Gastrocnemius medialis (tissue), 4 donors: ENCODE results near the gene ARHGEF10L. TPM values are rescaled to one million over a fixed set of nuclear protein-coding genes. Genes with fewer than 3 reads are reported as not detected.
A peak's percentile ranks its signal among the peaks of the same experiment; 100 is the strongest.

Source experiments
- ATAC-seq, 2 donors: fragments of 150-250 bp; one replicate each; pipeline ENCODE4 v1.9.1; 2016
- DNase-seq, 2 donors: peaks; one replicate each; pipeline ENCODE4 v3.0.0-alpha.2; 2019
- H3K27ac ChIP-seq, 4 donors: fragments of 200-600 bp; sonication (generic); 1 replicate in 1 of 4; 2 replicates in 3 of 4; pipeline ENCODE4 v1.5.1; 2016 to 2018; ENCODE audit warnings: mild to moderate bottlenecking in 2 of 4, moderate library complexity in 1 of 4
- H3K27me3 ChIP-seq, 3 donors: fragments of 200-600 bp; sonication (generic) in 2 of 3; 1 replicate in 1 of 3; 2 replicates in 2 of 3; pipeline versions ENCODE4 v1.5.1 to v1.6.0; 2016 to 2019; ENCODE audit warnings: mild to moderate bottlenecking in 1 of 3, moderate library complexity in 1 of 3
- H3K36me3 ChIP-seq, 2 donors: fragments of 200-600 bp; sonication (generic) in 1 of 2; one replicate each; pipeline ENCODE4 v1.5.1; 2017 to 2018
- H3K4me1 ChIP-seq, 2 donors: fragments of 200-600 bp; sonication (generic) in 1 of 2; one replicate each; pipeline ENCODE4 v1.5.1; 2016 to 2017; ENCODE audit warnings: mild to moderate bottlenecking in 2 of 2
- H3K4me3 ChIP-seq, 4 donors: fragments of 200-600 bp; sonication (generic) in 3 of 4; 1 replicate in 1 of 4; 2 replicates in 3 of 4; pipeline ENCODE4 v1.5.1; 2016 to 2019; ENCODE audit warnings: mild to moderate bottlenecking in 2 of 4
- H3K9me3 ChIP-seq, 3 donors: fragments of 200-600 bp; sonication (generic) in 2 of 3; 1 replicate in 1 of 3; 2 replicates in 2 of 3; pipeline ENCODE4 v1.5.1; 2016 to 2019
- POLR2A ChIP-seq, 2 donors: fragments of 450-650 bp; IDR thresholded peaks; one replicate each; pipeline ENCODE4 v1.6.1; 2017; ENCODE audit warnings: antibody characterized with exemption in 2 of 2, mild to moderate bottlenecking in 2 of 2, moderate library complexity in 2 of 2
- in situ Hi-C, 4 donors: fragments of 200-750 bp; cut with MboI; loops; one replicate each; pipeline versions ENCODE4 v1.15.0 to v1.8.0; 2017; ENCODE audit warnings: low sequenced_read_pairs in 4 of 4
- intact Hi-C: fragments of 100-400 bp; cut with DNase I; formaldehyde crosslinking; loops from one replicate; pipeline ENCODE4 v1.15.1; 2023; ENCODE audit warnings: low total_unique reads
- total RNA-seq, 4 donors: library from RNA; depleted of rRNA; stranded (reverse); fragments of >200 nt; gene quantifications; one replicate each; pipeline versions ENCODE4 v1.1.0 to v1.2.3, GENCODE V29; 2016
- TF ChIP-seq, protein P1 (sequence below), 5 experiments: fragments of 450-650 bp in 3 of 5; fragments of 200-600 bp in 2 of 5; sonication (generic) in 2 of 5; IDR thresholded peaks in 4 of 5; conservative IDR thresholded peaks in 1 of 5; 1 replicate in 4 of 5; 2 replicates in 1 of 5; pipeline ENCODE4 v1.5.1; 2016 to 2019; ENCODE audit warnings: antibody characterized with exemption in 5 of 5, mild to moderate bottlenecking in 3 of 5, moderate library complexity in 3 of 5

Gene ARHGEF10L
- total RNA-seq, 4 donors from 2014 or later = 21.2 to 111 (median 73.8) TPM

DNA sequence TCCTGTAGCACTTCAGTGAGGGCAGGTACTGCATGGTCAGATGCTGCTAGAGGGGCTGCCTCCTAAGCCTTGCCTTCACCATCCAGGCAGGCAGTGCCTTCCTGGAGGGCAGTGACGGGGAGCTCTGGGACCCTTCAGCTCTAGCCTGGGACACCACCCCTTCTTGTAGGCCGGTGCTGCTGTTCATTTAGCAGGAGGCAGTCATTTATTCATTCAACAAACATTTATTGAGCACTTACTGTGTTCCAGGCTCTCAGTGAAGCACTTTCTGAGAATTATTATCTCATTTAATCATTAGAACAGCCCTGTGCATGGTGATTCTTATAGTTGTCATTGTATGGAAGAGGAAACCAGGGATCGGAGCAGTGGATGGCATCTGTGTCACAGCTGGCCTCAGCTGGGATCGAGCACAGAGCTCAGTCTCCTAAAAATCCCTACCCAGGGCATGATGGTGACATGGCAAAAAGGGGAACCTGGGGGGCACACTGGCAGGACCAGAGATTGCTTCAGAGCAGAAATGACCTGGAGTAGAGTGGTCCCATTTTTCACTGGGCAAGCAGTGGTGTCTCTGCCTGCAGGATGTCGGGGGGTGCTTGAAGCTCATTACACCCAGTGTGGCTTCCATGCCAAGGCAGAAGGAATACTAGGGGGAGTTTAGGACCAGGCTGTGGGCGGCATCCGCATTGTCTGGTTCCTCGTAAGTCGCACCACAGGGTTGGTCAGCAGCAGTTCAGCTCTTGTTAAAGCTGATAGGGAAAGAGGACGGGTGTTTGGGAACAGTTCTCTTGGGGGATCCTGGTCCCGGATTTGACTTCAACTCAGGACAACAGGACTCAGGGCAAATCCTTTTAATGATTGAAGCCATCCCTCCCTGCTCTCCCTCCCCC lies 28.8 kb downstream of the ARHGEF10L start:
- ATAC-seq (no peak), DNase-seq (no peak)
- Histone ChIP-seq H3K27me3 (no peaks in the 10 kb centered on the region), H3K36me3 (no peaks in the 10 kb centered on the region), H3K27ac (peak overlapping the region; percentile 79 to 91 (median 87)), H3K9me3 (no peaks in the 10 kb centered on the region), H3K4me3 (no peak overlapping the region), H3K4me1 (peaks cover 52 to 64% of the 10 kb centered on the region in 2 donors)
- intact Hi-C loops = no loop called here
- in situ Hi-C loops = no loop called here
- TF ChIP-seq POLR2A (IDR thresholded peaks at IDR 0.05) = no peak
- TF ChIP-seq, protein P1, sequence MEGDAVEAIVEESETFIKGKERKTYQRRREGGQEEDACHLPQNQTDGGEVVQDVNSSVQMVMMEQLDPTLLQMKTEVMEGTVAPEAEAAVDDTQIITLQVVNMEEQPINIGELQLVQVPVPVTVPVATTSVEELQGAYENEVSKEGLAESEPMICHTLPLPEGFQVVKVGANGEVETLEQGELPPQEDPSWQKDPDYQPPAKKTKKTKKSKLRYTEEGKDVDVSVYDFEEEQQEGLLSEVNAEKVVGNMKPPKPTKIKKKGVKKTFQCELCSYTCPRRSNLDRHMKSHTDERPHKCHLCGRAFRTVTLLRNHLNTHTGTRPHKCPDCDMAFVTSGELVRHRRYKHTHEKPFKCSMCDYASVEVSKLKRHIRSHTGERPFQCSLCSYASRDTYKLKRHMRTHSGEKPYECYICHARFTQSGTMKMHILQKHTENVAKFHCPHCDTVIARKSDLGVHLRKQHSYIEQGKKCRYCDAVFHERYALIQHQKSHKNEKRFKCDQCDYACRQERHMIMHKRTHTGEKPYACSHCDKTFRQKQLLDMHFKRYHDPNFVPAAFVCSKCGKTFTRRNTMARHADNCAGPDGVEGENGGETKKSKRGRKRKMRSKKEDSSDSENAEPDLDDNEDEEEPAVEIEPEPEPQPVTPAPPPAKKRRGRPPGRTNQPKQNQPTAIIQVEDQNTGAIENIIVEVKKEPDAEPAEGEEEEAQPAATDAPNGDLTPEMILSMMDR (IDR thresholded peaks at IDR 0.05 in 4 of 5, conservative IDR thresholded peaks at IDR 0.05 in 1 of 5) = no peak

DNA sequence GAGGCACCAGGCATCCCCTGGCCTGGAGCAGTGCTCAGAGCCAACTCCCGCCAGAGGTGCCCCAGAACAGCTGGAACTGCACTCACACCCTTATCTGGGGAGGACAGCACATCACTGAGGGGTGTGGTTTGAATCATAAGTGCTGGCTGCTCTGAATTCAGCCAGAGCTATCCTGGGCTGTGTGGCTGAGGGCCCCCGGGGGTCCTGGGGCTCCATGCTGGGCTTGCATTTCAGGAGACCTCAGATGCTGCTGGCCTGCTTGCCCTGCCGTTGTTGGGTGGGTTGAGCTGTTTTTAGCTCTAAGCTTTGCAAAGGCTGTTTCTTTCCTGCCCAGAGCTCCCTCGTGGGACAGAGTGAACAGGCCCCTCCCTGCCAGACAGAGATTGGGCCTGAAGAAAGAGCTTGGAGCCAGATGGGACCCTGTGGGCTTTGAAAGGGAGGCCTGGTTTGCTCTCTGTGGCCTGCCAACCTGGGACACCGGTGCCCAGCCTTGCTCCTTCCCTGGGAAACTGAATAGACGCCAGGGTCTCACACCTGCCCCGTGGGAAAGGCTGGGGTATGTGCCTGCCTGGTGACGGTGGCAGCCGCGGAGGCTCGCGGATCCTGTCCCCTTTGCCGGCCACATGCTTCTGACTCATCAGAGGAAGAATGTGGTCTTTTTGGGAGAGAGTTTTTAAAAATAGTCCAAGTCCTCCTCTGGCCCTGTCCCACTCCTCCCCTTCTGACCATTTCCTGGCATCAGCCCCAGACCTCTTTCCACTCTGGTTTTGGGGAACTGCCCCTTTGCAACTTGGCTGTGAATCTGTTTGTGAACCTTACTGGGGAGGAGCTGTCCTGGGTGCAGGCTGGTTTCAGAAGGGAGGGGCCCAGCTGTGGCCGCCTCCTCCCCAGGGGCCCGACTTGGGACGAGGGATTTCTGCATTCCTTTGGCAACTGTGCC lies 30.0 kb downstream of the ARHGEF10L start:
- peak; percentile 82 to 83 for ATAC-seq
- Histone ChIP-seq H3K27ac (peak overlapping the region; percentile 79 to 91 (median 87)), H3K4me1 (peaks cover 41 to 53% of the 10 kb centered on the region in 2 donors), H3K27me3 (no peaks in the 10 kb centered on the region), H3K9me3 (no peaks in the 10 kb centered on the region), H3K36me3 (no peaks in the 10 kb centered on the region), H3K4me3 (peak overlapping the region; percentile 4 to 31 (median 17))
- TF ChIP-seq POLR2A (IDR thresholded peaks at IDR 0.05) = peak in 1 of 2 donors; percentile 26
- TF ChIP-seq, protein P1 (IDR thresholded peaks at IDR 0.05 in 4 of 5, conservative IDR thresholded peaks at IDR 0.05 in 1 of 5) = no peak
- intact Hi-C loops (no loop called here), in situ Hi-C loops (no loop called here)
- DNase-seq = peak; percentile 77 to 85

DNA sequence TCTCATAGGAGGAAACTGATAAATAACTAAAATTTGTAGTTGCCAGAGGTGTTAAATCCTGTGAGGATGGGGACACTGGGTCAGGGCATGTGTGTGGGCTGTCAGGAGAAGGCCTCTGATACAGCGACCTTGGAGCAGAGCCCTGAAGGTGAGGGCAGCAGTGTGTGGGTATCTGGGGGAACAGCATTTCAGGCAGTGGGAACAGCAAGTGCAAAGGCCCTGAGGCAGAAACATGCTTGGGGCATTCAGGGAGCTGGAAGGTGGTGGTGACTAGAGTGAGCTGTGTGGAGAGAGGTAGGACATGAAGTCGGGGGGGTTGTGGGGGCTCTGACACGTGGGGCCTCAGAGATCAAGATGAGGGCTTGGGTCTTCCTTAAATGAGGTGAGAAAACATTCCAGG lies 30.7 kb downstream of the ARHGEF10L start:
- Histone ChIP-seq H3K27ac (peak overlapping the region; percentile 79 to 91 (median 87)), H3K36me3 (no peaks in the 10 kb centered on the region), H3K9me3 (no peaks in the 10 kb centered on the region), H3K4me1 (peaks cover 40 to 53% of the 10 kb centered on the region in 2 donors), H3K4me3 (no peak overlapping the region), H3K27me3 (no peaks in the 10 kb centered on the region)
- intact Hi-C loops (no loop called here), in situ Hi-C loops (no loop called here)
- no peak for ATAC-seq
- DNase-seq = no peak
- no peak for TF ChIP-seq POLR2A (IDR thresholded peaks at IDR 0.05)
- TF ChIP-seq, protein P1 (IDR thresholded peaks at IDR 0.05 in 4 of 5, conservative IDR thresholded peaks at IDR 0.05 in 1 of 5) = no peak

DNA sequence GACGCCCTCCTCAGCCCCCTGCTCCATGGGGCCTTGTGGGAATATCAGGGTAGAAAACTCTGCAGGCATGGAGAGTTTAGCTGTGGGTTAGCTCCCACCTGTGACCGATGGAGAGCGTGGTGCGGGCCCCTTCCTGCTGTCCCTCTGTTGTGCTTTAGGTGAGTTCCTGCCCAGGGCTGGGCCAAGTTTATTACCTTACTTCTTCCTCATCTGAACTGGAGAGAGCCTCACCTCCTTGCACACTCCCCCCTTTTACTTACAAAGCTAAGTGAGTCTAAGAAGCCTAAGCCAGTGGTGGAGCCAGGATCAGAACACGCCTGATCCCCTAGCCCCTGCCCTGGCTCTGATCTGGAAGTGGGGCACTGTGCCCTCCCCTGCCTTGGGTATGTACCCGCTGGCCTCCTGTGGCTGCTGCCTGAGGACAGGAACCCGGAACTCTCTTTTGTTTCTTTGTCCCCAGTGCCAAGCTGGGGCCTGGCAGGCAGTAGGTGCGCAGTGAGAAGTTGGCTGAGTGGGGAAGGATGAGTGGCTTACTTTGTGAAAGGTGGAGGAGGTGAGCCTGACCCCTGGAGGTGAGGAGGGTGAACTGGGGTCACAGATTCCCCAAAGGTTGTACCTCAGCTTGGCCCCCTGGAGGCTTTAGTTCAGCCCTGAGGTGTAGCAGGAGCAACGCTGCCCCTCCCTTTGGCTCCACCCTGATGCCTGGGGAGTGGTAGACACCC lies 32.9 kb downstream of the ARHGEF10L start:
- no peaks in the 10 kb centered on the region for H3K9me3 ChIP-seq
- no peak for ATAC-seq
- intact Hi-C loops (no loop called here), in situ Hi-C loops (no loop called here)
- H3K27ac ChIP-seq = no peak overlapping the region
- H3K4me3 ChIP-seq = no peak overlapping the region
- no peaks in the 10 kb centered on the region for H3K36me3 ChIP-seq
- peaks cover 31 to 41% of the 10 kb centered on the region in 2 donors for H3K4me1 ChIP-seq
- H3K27me3 ChIP-seq = no peaks in the 10 kb centered on the region
- TF ChIP-seq, protein P1 (IDR thresholded peaks at IDR 0.05 in 4 of 5, conservative IDR thresholded peaks at IDR 0.05 in 1 of 5) = no peak
- no peak for TF ChIP-seq POLR2A (IDR thresholded peaks at IDR 0.05)
- DNase-seq = no peak
